Uterus (tissue), 4 donors: ENCODE results near the gene TCEA2. TPM values are rescaled to one million over a fixed set of nuclear protein-coding genes. Genes with fewer than 3 reads are reported as not detected.

Source experiments
- DNase-seq, 2 donors: peaks; one replicate each; pipeline ENCODE4 v3.0.0-alpha.2; 2019 to 2020
- H3K27ac ChIP-seq, 2 donors: fragments of 200-600 bp; sonication (generic); 1 replicate in 1 of 2; 2 replicates in 1 of 2; pipeline ENCODE4 v1.5.1; 2016 to 2018
- H3K27me3 ChIP-seq, 2 donors: fragments of 200-600 bp; sonication (generic); one replicate each; pipeline ENCODE4 v1.5.1; 2018 to 2019; ENCODE audit warnings: control low read depth in 1 of 2
- H3K36me3 ChIP-seq, 2 donors: fragments of 200-600 bp; sonication (generic); one replicate each; pipeline ENCODE4 v1.5.1; 2019; ENCODE audit warnings: control low read depth in 1 of 2
- H3K4me1 ChIP-seq, 2 donors: fragments of 200-600 bp; sonication (generic); one replicate each; pipeline ENCODE4 v1.5.1; 2018 to 2019; ENCODE audit warnings: control low read depth in 1 of 2
- H3K4me3 ChIP-seq, 2 donors: fragments of 200-600 bp; sonication (generic); 1 replicate in 1 of 2; 2 replicates in 1 of 2; pipeline ENCODE4 v1.5.1; 2018 to 2019; ENCODE audit warnings: mild to moderate bottlenecking in 1 of 2
- H3K9me3 ChIP-seq, 2 donors: fragments of 200-600 bp; sonication (generic); one replicate each; pipeline ENCODE4 v1.5.1; 2019; ENCODE audit warnings: control low read depth in 1 of 2
- CTCF ChIP-seq, 4 experiments: fragments of 200-600 bp in 2 of 4; fragments of 450-650 bp in 2 of 4; sonication (generic) in 2 of 4; IDR thresholded peaks; one replicate each; pipeline ENCODE4 v1.5.1; 2016 to 2019; ENCODE audit warnings: antibody characterized with exemption in 4 of 4, mild to moderate bottlenecking in 2 of 4, moderate library complexity in 1 of 4
- POLR2A ChIP-seq, 2 donors: fragments of 450-650 bp; IDR thresholded peaks; one replicate each; pipeline ENCODE4 v1.6.1; 2016; ENCODE audit warnings: antibody characterized with exemption in 2 of 2, mild to moderate bottlenecking in 1 of 2, moderate library complexity in 1 of 2
- intact Hi-C: fragments of 100-400 bp; cut with DNase I; formaldehyde crosslinking; loops from one replicate; pipeline ENCODE4 v1.15.1; 2023; ENCODE audit warnings: low total_unique reads
- total RNA-seq, 4 donors: library from RNA; depleted of rRNA in 3 of 4; stranded (reverse); fragments of >200 nt in 3 of 4; gene quantifications; one replicate each; pipeline versions ENCODE4 v1.1.0 to v1.2.4, GENCODE V29; 2014 to 2023
- donor health status: DM: yes; HTN: yes; CAD: no.

Gene TCEA2
- total RNA-seq, 4 donors from 2014 or later: 21.5 to 75.4 (median 27.2) TPM

- TF ChIP-seq CTCF (IDR thresholded peaks at IDR 0.05) (no peak), POLR2A (IDR thresholded peaks at IDR 0.05) (no peak)
- no peak for DNase-seq
- intact Hi-C loops: no loop called here
Measured at GRCh38 chr20:64113796-64114355, 50.9 kb downstream of the TCEA2 start.

GRCh38 chr20:64114356-64114971, 51.5 kb downstream of the TCEA2 start:
- H3K27ac ChIP-seq: no peak overlapping the region
- intact Hi-C loops: no loop called here
- no peak for DNase-seq
- no peaks in the 10 kb centered on the region for H3K36me3 ChIP-seq
- TF ChIP-seq CTCF (IDR thresholded peaks at IDR 0.05): no peak
- TF ChIP-seq POLR2A (IDR thresholded peaks at IDR 0.05): no peak
- no peaks in the 10 kb centered on the region for H3K9me3 ChIP-seq
- no peaks in the 10 kb centered on the region for H3K27me3 ChIP-seq
- H3K4me1 ChIP-seq: no peaks in the 10 kb centered on the region
- no peak overlapping the region for H3K4me3 ChIP-seq

More at GRCh38 chr20:64113796-64114355, 50.9 kb downstream of the TCEA2 start:
- Histone ChIP-seq H3K27ac (no peak overlapping the region), H3K9me3 (no peaks in the 10 kb centered on the region), H3K27me3 (no peaks in the 10 kb centered on the region), H3K36me3 (no peaks in the 10 kb centered on the region), H3K4me3 (no peak overlapping the region), H3K4me1 (no peaks in the 10 kb centered on the region)

- Histone ChIP-seq H3K9me3 (no peaks in the 10 kb centered on the region), H3K27ac (no peak overlapping the region), H3K36me3 (no peaks in the 10 kb centered on the region), H3K4me1 (no peaks in the 10 kb centered on the region), H3K27me3 (no peaks in the 10 kb centered on the region), H3K4me3 (no peak overlapping the region)
- no peak for DNase-seq
- no peak for TF ChIP-seq POLR2A (IDR thresholded peaks at IDR 0.05)
- TF ChIP-seq CTCF (IDR thresholded peaks at IDR 0.05): no peak
- intact Hi-C loops: no loop called here
Measured at GRCh38 chr20:64115171-64115911, 52.3 kb downstream of the TCEA2 start.

GRCh38 chr20:64116016-64116415, 53.0 kb downstream of the TCEA2 start:
- no peak overlapping the region for H3K27ac ChIP-seq
- no peaks in the 10 kb centered on the region for H3K27me3 ChIP-seq
- no peaks in the 10 kb centered on the region for H3K9me3 ChIP-seq
- no peak for TF ChIP-seq CTCF (IDR thresholded peaks at IDR 0.05)
- no peak for TF ChIP-seq POLR2A (IDR thresholded peaks at IDR 0.05)
- no peak for DNase-seq
- intact Hi-C loops: no loop called here
- no peaks in the 10 kb centered on the region for H3K4me1 ChIP-seq
- no peaks in the 10 kb centered on the region for H3K36me3 ChIP-seq
- H3K4me3 ChIP-seq: no peak overlapping the region
